Immature natural killer cell (primary cell): ENCODE results near the gene ACP5. TPM values are rescaled to one million over a fixed set of nuclear protein-coding genes. Genes with fewer than 3 reads are reported as not detected.

ENCODE experiments used
- DNase-seq, 3 donors: peaks; one replicate each; pipeline ENCODE4 v3.0.0; 2022; ENCODE audit warnings: mixed read lengths in 1 of 3
- H3K27ac Mint-ChIP-seq, 6 donors: one replicate each; pipeline ENCODE4 v1.8.0; 2020; ENCODE audit warnings: mixed read lengths in 6 of 6, mild to moderate bottlenecking in 5 of 6, inconsistent platforms in 4 of 6, moderate library complexity in 3 of 6
- H3K27me3 Mint-ChIP-seq, 3 donors: one replicate each; pipeline ENCODE4 v1.8.0; 2020 to 2021; ENCODE audit warnings: low read depth in 3 of 3, mild to moderate bottlenecking in 3 of 3, mixed read lengths in 3 of 3, moderate library complexity in 3 of 3, inconsistent platforms in 1 of 3
- H3K36me3 Mint-ChIP-seq, 3 donors: one replicate each; pipeline ENCODE4 v1.8.0; 2020; ENCODE audit warnings: mixed read lengths in 3 of 3, inconsistent platforms in 2 of 3, mild to moderate bottlenecking in 2 of 3
- H3K4me1 Mint-ChIP-seq, 2 donors: one replicate each; pipeline ENCODE4 v1.8.0; 2020; ENCODE audit warnings: inconsistent platforms in 2 of 2, mild to moderate bottlenecking in 2 of 2, mixed read lengths in 2 of 2, moderate library complexity in 1 of 2
- H3K4me3 Mint-ChIP-seq, 5 donors: one replicate each; pipeline ENCODE4 v1.8.0; 2020; ENCODE audit warnings: mild to moderate bottlenecking in 5 of 5, mixed read lengths in 5 of 5, inconsistent platforms in 3 of 5, moderate library complexity in 3 of 5
- H3K9me3 Mint-ChIP-seq, 6 donors: one replicate each; pipeline ENCODE4 v1.8.0; 2020; ENCODE audit warnings: mild to moderate bottlenecking in 6 of 6, mixed read lengths in 6 of 6, inconsistent platforms in 4 of 6, moderate library complexity in 3 of 6
- polyA plus RNA-seq, 3 donors: library from polyadenylated mRNA; unstranded; fragments of 300-500 nt; fragmentation: Illumina TruSeq; gene quantifications; one replicate each; pipeline ENCODE4 v1.2.3, GENCODE V29; 2021

Gene ACP5
- polyA plus RNA-seq, 3 donors from 2014 or later: 10.9 to 14.0 (median 13.9) TPM

- Mint-ChIP-seq H3K36me3 (peaks cover 0 to 4% (median 3%) of the 10 kb centered on the region in 3 donors), H3K4me1 (peaks cover 20 to 22% of the 10 kb centered on the region in 2 donors), H3K27ac (peak within 1 kb of the TSS; percentile 83 to 97 (median 95)), H3K4me3 (peak within 1 kb of the TSS; percentile 92 to 98 (median 96)), H3K9me3 (no peaks in the 10 kb centered on the region), H3K27me3 (peaks cover 3 to 5% (median 4%) of the 10 kb centered on the region in 3 donors)
- peak; percentile 92 to 93 (median 92) for DNase-seq
Measured at GRCh38 chr19:11528551-11529341, 48.7 kb downstream of the ACP5 start, which contains the start of gene ECSIT. TSS of gene ECSIT (minus strand) at chr19:11529134. CDS start at chr19:11519170, 9,964 bp downstream.

Other genes starting within 250 kb of the ACP5 start
- 1 to 10 TPM; 1.6 to 2.9 (median 2.2) TPM for gene RAB3D, start 238.0 kb downstream of the ACP5 start, polyA plus RNA-seq
- 10 to 100 TPM; 73.3 to 91.2 (median 81.4) TPM for gene TMEM205, start 231.4 kb downstream of the ACP5 start, polyA plus RNA-seq
- gene CCDC159, start 231.1 kb downstream of the ACP5 start, polyA plus RNA-seq: 10 to 100 TPM; 26.5 to 32.4 (median 28.8) TPM
- gene PLPPR2, start 222.2 kb downstream of the ACP5 start, polyA plus RNA-seq: 1 to 10 TPM; 1.2 to 2.7 (median 1.8) TPM
- 1 to 10 TPM; 7.0 to 8.7 (median 8.3) TPM for gene SWSAP1, start 203.0 kb downstream of the ACP5 start, polyA plus RNA-seq
- 1 to 10 TPM; 3.6 to 5.8 (median 5.4) TPM for gene EPOR, start 193.3 kb downstream of the ACP5 start, polyA plus RNA-seq
- gene RGL3, start 158.3 kb downstream of the ACP5 start, polyA plus RNA-seq: not detected
- not detected for gene ODAD3, start 142.5 kb downstream of the ACP5 start, polyA plus RNA-seq
- gene PRKCSH, start 142.0 kb downstream of the ACP5 start, polyA plus RNA-seq: 10 to 100 TPM; 13.7 to 75.6 (median 28.4) TPM
- gene ELAVL3, start 96.6 kb downstream of the ACP5 start, polyA plus RNA-seq: not detected
- gene ZNF653, start 71.8 kb downstream of the ACP5 start, polyA plus RNA-seq: 1 to 10 TPM in 2 of 3 donors, under 1 TPM in 1; 0.78 to 3.3 (median 1.1) TPM
- gene ECSIT, start 48.5 kb downstream of the ACP5 start, polyA plus RNA-seq: 10 to 100 TPM; 25.6 to 29.4 (median 26.2) TPM
- gene CNN1, start 38.8 kb downstream of the ACP5 start, polyA plus RNA-seq: not detected
- gene ELOF1, start 18.4 kb downstream of the ACP5 start, polyA plus RNA-seq: 100 to 1,000 TPM in 1 of 3 donors, 10 to 100 TPM in 2; 88.4 to 102 (median 98.3) TPM
- 1 to 10 TPM; 6.1 to 9.6 (median 6.9) TPM for gene ZNF627, start 19.8 kb upstream of the ACP5 start, polyA plus RNA-seq
- gene ZNF823, start 161.3 kb upstream of the ACP5 start, polyA plus RNA-seq: 1 to 10 TPM; 1.7 to 5.0 (median 2.4) TPM
- gene ZNF441, start 189.4 kb upstream of the ACP5 start, polyA plus RNA-seq: 1 to 10 TPM in 2 of 3 donors, under 1 TPM in 1; 0.14 to 7.9 (median 5.2) TPM
- 1 to 10 TPM in 1 of 3 donors, not detected in 2; 1.1 TPM for gene ZNF491, start 220.9 kb upstream of the ACP5 start, polyA plus RNA-seq
- 1 to 10 TPM in 2 of 3 donors, under 1 TPM in 1; 0.34 to 4.5 (median 2.4) TPM for gene ZNF440, start 236.6 kb upstream of the ACP5 start, polyA plus RNA-seq